Activated effector memory CD4-positive, alpha-beta T cell treated with Interleukin-2 at 50 U/mL for 16 hours (primary cell): ENCODE results near the gene HOXC6.
A peak's percentile ranks its signal among the peaks of the same experiment; 100 is the strongest.
"Not testable (repeated sequence)": the region's sequence is repeated elsewhere in the genome, so short reads cannot be mapped to it uniquely, and the experiment has no call there.

Experiments used
- DNase-seq: peaks from one replicate; pipeline ENCODE4 v3.0.0-alpha.2; 2020

HOXC6 gene

GRCh38 chr12:54031480-54031879, 3.2 kb downstream of the HOXC6 start:
- no peak for DNase-seq

GRCh38 chr12:54032086-54032619, 3.9 kb downstream of the HOXC6 start:
- no peak for DNase-seq

- peak; percentile 21 for DNase-seq
These were observed 4.4 kb downstream of the HOXC6 start, which contains the start of gene HOXC5 for GRCh38 chr12:54032627-54033100. Gene HOXC5, plus strand, starts transcription at chr12:54033050. Its CDS starts 73 bp downstream, at chr12:54033123.

- no peak for DNase-seq
These were observed 5.1 kb downstream of the HOXC6 start for GRCh38 chr12:54033106-54033979.

- no peak for DNase-seq
These were observed 5.9 kb downstream of the HOXC6 start for GRCh38 chr12:54033980-54034784.

GRCh38 chr12:54034785-54035310, 6.6 kb downstream of the HOXC6 start:
- no peak for DNase-seq

GRCh38 chr12:54035568-54036264, 7.5 kb downstream of the HOXC6 start:
- no peak for DNase-seq

- DNase-seq, result no peak
These were observed 8.6 kb downstream of the HOXC6 start for GRCh38 chr12:54036620-54037359.

GRCh38 chr12:54037360-54038283, 9.4 kb downstream of the HOXC6 start:
- no peak for DNase-seq

GRCh38 chr12:54038284-54038870, 10.1 kb downstream of the HOXC6 start:
- no peak for DNase-seq

GRCh38 chr12:54038871-54039414, 10.7 kb downstream of the HOXC6 start:
- no peak for DNase-seq

GRCh38 chr12:54039417-54040147, 11.3 kb downstream of the HOXC6 start:
- DNase-seq, result no peak

- no peak for DNase-seq
These were observed 11.9 kb downstream of the HOXC6 start for GRCh38 chr12:54040148-54040494.

GRCh38 chr12:54040648-54041047, 12.4 kb downstream of the HOXC6 start:
- no peak for DNase-seq

GRCh38 chr12:54041097-54041690, 13.0 kb downstream of the HOXC6 start:
- DNase-seq, result no peak

GRCh38 chr12:54042033-54042432, 13.8 kb downstream of the HOXC6 start:
- not testable (repeated sequence) for DNase-seq

- no peak for DNase-seq
These were observed 15.0 kb downstream of the HOXC6 start for GRCh38 chr12:54042970-54043853.
